Esophagus (tissue), 2 donors: ENCODE results near the gene SPDYE6. TPM values are rescaled to one million over a fixed set of nuclear protein-coding genes. Genes with fewer than 3 reads are reported as not detected.
"Not testable (repeated sequence)": the region's sequence is repeated elsewhere in the genome, so short reads cannot be mapped to it uniquely, and the experiment has no call there.

Source experiments
- H3K27ac ChIP-seq, 2 donors: one replicate each; pipeline ENCODE4 v1.5.1; 2013; ENCODE audit warnings: low read depth in 2 of 2, mild to moderate bottlenecking in 2 of 2, inconsistent platforms in 1 of 2, low read length in 1 of 2, moderate library complexity in 1 of 2
- H3K27me3 ChIP-seq, 2 donors: one replicate each; pipeline ENCODE4 v1.6.1; 2013; ENCODE audit warnings: low read length in 2 of 2, control low read depth in 1 of 2, mild to moderate bottlenecking in 1 of 2; ENCODE audit not compliant: insufficient read depth in 2 of 2, control insufficient read depth in 1 of 2
- H3K36me3 ChIP-seq, 2 donors: one replicate each; pipeline ENCODE4 v1.6.1; 2013; ENCODE audit warnings: low read length in 1 of 2; ENCODE audit not compliant: control insufficient read depth in 2 of 2, insufficient read depth in 2 of 2
- H3K4me1 ChIP-seq, 2 donors: one replicate each; pipeline ENCODE4 v1.6.1; 2013; ENCODE audit warnings: low read length in 1 of 2; ENCODE audit not compliant: control insufficient read depth in 2 of 2, insufficient read depth in 2 of 2
- H3K4me3 ChIP-seq, 2 donors: one replicate each; pipeline ENCODE4 v1.5.1; 2013; ENCODE audit warnings: low read length in 2 of 2, mild to moderate bottlenecking in 2 of 2, low read depth in 1 of 2, moderate library complexity in 1 of 2
- H3K9me3 ChIP-seq, 2 donors: one replicate each; pipeline ENCODE4 v1.6.1; 2013; ENCODE audit warnings: mild to moderate bottlenecking in 2 of 2, low read depth in 1 of 2, low read length in 1 of 2, moderate library complexity in 1 of 2; ENCODE audit not compliant: control insufficient read depth in 2 of 2, insufficient read depth in 1 of 2
- WGBS, 2 donors: extraction: QIAGEN DNeasy Blood & Tissue Kit; methylation state at CpG; one replicate each; pipeline ENCODE4 v1.1.7; 2013; 5-methylcytosine and 5-hydroxymethylcytosine counted together
- polyA plus RNA-seq, 2 donors: library from polyadenylated mRNA; stranded (reverse); fragments of 200-250 nt; gene quantifications; one replicate each; pipeline ENCODE4 v1.2.3, GENCODE V29; 2013
- donor health status: healthy with polysubstance abuse.
- donor health status: Bipolar disorder and iron deficiency.

The SPDYE6 gene
- polyA plus RNA-seq, 2 donors: 0.22 TPM; not detected in 1

DNA sequence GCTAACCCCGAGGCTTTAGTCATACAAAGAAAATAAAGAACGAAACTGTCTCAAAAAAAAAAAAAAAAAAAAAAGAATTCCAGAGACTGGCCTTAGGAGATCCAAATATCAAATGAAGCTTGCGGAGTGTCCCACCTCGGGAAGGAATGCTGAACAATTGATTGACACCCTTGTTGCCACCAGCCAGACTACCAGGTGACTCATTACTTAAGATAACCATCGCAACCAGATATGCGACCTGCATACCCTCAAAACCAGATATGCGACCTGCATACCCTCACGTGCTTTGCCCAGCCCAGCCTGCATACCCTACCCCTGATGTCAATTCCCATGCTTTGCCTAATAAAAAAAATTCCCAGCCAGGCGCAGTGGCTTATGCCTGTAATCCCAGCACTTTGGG is 37.2 kb upstream of the SPDYE6 start:
- peaks cover 2% of the 10 kb centered on the region in 2 donors for H3K36me3 ChIP-seq
- WGBS, 2 donors: 88 to 89% methylated on average over 9 of the region's 9 CpGs
- no peak overlapping the region for H3K4me3 ChIP-seq
- H3K4me1 ChIP-seq: peaks cover 0 to 2% of the 10 kb centered on the region in 2 donors
- H3K27me3 ChIP-seq: no peaks in the 10 kb centered on the region
- H3K27ac ChIP-seq: no peak overlapping the region
- no peaks in the 10 kb centered on the region for H3K9me3 ChIP-seq

- Histone ChIP-seq H3K27ac (no peak overlapping the region), H3K36me3 (peaks cover 2% of the 10 kb centered on the region in 2 donors), H3K9me3 (no peaks in the 10 kb centered on the region), H3K27me3 (no peaks in the 10 kb centered on the region), H3K4me1 (peaks cover 0 to 2% of the 10 kb centered on the region in 2 donors), H3K4me3 (no peak overlapping the region)
- WGBS, 2 donors: 87 to 90% methylated on average over 1 of the region's 1 CpG
Observed at GRCh38 chr7:102392330-102392729, 36.1 kb upstream of the SPDYE6 start.

- Histone ChIP-seq H3K4me3 (no peak overlapping the region), H3K9me3 (no peaks in the 10 kb centered on the region), H3K36me3 (peaks cover 2% of the 10 kb centered on the region in 2 donors), H3K27me3 (no peaks in the 10 kb centered on the region), H3K27ac (no peak overlapping the region), H3K4me1 (no peaks in the 10 kb centered on the region)
- WGBS, 2 donors: 56 to 62% methylated on average over 9 to 12 of the region's 12 CpGs
Observed at GRCh38 chr7:102390697-102391484, 34.6 kb upstream of the SPDYE6 start.

- Histone ChIP-seq H3K36me3 (peaks cover 2% of the 10 kb centered on the region in 2 donors), H3K4me3 (no peak overlapping the region), H3K4me1 (no peaks in the 10 kb centered on the region), H3K27me3 (no peaks in the 10 kb centered on the region), H3K9me3 (no peaks in the 10 kb centered on the region), H3K27ac (no peak overlapping the region)
- 88 to 97% methylated on average over 3 of the region's 3 CpGs for WGBS, 2 donors
Observed at GRCh38 chr7:102389810-102390209, 33.6 kb upstream of the SPDYE6 start.

GRCh38 chr7:102387064-102387463 is 30.8 kb upstream of the SPDYE6 start:
- WGBS, 2 donors: 93 to 96% methylated on average over 6 of the region's 6 CpGs
- H3K4me3 ChIP-seq: no peak overlapping the region
- no peaks in the 10 kb centered on the region for H3K27me3 ChIP-seq
- H3K9me3 ChIP-seq: no peaks in the 10 kb centered on the region
- H3K4me1 ChIP-seq: no peaks in the 10 kb centered on the region
- H3K27ac ChIP-seq: no peak overlapping the region
- peaks cover 0 to 2% of the 10 kb centered on the region in 2 donors for H3K36me3 ChIP-seq

GRCh38 chr7:102381696-102382425 is 25.6 kb upstream of the SPDYE6 start:
- not testable (repeated sequence) for H3K4me3 ChIP-seq, H3K9me3 ChIP-seq

GRCh38 chr7:102380837-102381236 is 24.6 kb upstream of the SPDYE6 start:
- not testable (repeated sequence) for H3K9me3 ChIP-seq, H3K27me3 ChIP-seq, H3K4me1 ChIP-seq, H3K27ac ChIP-seq, H3K4me3 ChIP-seq
- H3K36me3 ChIP-seq: peaks cover 0 to 10% of the 10 kb centered on the region in 2 donors
- WGBS, 2 donors: 77 to 83% methylated on average over 8 of the region's 8 CpGs

More at GRCh38 chr7:102381696-102382425, 25.6 kb upstream of the SPDYE6 start:
- not testable (repeated sequence) for H3K27ac ChIP-seq, H3K4me1 ChIP-seq, H3K27me3 ChIP-seq
- H3K36me3 ChIP-seq: peaks cover 0 to 10% of the 10 kb centered on the region in 2 donors
- 80 to 83% methylated on average over 6 of the region's 7 CpGs for WGBS, 2 donors

DNA sequence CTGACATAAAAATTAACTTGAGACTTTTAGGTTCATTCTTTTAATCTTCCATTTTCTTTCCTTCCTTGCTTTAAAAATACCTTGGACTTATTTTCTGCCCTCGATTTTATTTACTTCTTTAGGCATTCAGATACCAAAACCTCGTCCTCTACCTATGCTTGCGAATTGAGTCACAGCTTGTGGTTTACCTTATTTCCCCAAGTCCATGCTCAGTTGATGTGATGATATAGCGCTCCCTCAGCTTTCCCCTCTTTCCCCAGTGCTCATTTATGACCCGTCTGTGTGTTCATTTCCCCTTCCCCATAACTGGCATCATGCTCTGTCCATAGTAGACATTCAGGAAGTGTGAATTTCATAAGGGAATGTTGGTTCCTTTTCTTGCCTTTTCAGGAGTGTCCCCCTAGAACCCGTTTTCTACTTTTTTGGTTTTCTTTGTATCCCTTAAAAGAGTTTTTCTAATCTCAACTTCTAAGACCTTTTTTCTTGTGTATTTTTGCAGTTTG is 20.8 kb upstream of the SPDYE6 start:
- H3K9me3 ChIP-seq: no peaks in the 10 kb centered on the region
- 84 to 87% methylated on average over 6 of the region's 6 CpGs for WGBS, 2 donors
- H3K4me3 ChIP-seq: no peak overlapping the region
- peaks cover 0 to 10% of the 10 kb centered on the region in 2 donors for H3K36me3 ChIP-seq
- H3K27me3 ChIP-seq: no peaks in the 10 kb centered on the region
- no peaks in the 10 kb centered on the region for H3K4me1 ChIP-seq
- no peak overlapping the region for H3K27ac ChIP-seq

- H3K4me3 ChIP-seq, H3K9me3 ChIP-seq, H3K4me1 ChIP-seq, H3K27ac ChIP-seq, H3K27me3 ChIP-seq, H3K36me3 ChIP-seq: not testable (repeated sequence)
- 84 to 85% methylated on average over 2 of the region's 2 CpGs for WGBS, 2 donors
Observed at GRCh38 chr7:102372796-102373195, 16.6 kb upstream of the SPDYE6 start.
